Measurements from ENCODE around the gene KLF13. TPM values are rescaled to one million over a fixed set of nuclear protein-coding genes. Genes with fewer than 3 reads are reported as not detected.

KLF13 gene
- total RNA-seq, 3 donors from 2014 or later = 26.3 to 52.2 (median 28.2) TPM

GRCh38 chr15:31402511-31403056, 75.9 kb downstream of the KLF13 start:
- Histone ChIP-seq H3K36me3 (no peaks in the 10 kb centered on the region), H3K4me1 (peaks cover 7 to 13% of the 10 kb centered on the region in 2 donors), H3K27me3 (no peaks in the 10 kb centered on the region), H3K9me3 (no peaks in the 10 kb centered on the region), H3K27ac (peak overlapping the region in 1 of 2 donors; percentile 78), H3K4me3 (no peak overlapping the region)
- DNase-seq (ENCODE audit: low spot score in 2 of 2) = no peak
- TF ChIP-seq POLR2AphosphoS5 (IDR thresholded peaks at IDR 0.05) (no peak), CTCF (IDR thresholded peaks at IDR 0.05) (no peak), POLR2A (IDR thresholded peaks at IDR 0.05) (no peak)
- intact Hi-C loops (cut with DNase I; ENCODE audit: low total_unique reads) = no loop called here

- no peaks in the 10 kb centered on the region for H3K36me3 ChIP-seq
- H3K9me3 ChIP-seq = no peaks in the 10 kb centered on the region
- H3K4me3 ChIP-seq = no peak overlapping the region
- H3K4me1 ChIP-seq = peaks cover 7 to 8% of the 10 kb centered on the region in 2 donors
- no peak for DNase-seq (ENCODE audit: low spot score in 2 of 2)
- intact Hi-C loops (cut with DNase I; ENCODE audit: low total_unique reads) = no loop called here
- H3K27me3 ChIP-seq = no peaks in the 10 kb centered on the region
- TF ChIP-seq CTCF (IDR thresholded peaks at IDR 0.05) (no peak), POLR2A (IDR thresholded peaks at IDR 0.05) (no peak), POLR2AphosphoS5 (IDR thresholded peaks at IDR 0.05) (no peak)
- peak overlapping the region in 1 of 2 donors; percentile 68 for H3K27ac ChIP-seq
Measured at GRCh38 chr15:31403096-31403495, 76.5 kb downstream of the KLF13 start.

GRCh38 chr15:31403606-31404005, 77.0 kb downstream of the KLF13 start:
- H3K27me3 ChIP-seq = no peaks in the 10 kb centered on the region
- peaks cover 2 to 3% of the 10 kb centered on the region in 2 donors for H3K4me1 ChIP-seq
- no peak for DNase-seq (ENCODE audit: low spot score in 2 of 2)
- H3K9me3 ChIP-seq = no peaks in the 10 kb centered on the region
- intact Hi-C loops (cut with DNase I; ENCODE audit: low total_unique reads) = no loop called here
- H3K27ac ChIP-seq = peak overlapping the region in 1 of 2 donors; percentile 68
- TF ChIP-seq POLR2A (IDR thresholded peaks at IDR 0.05) = no peak
- no peak for TF ChIP-seq CTCF (IDR thresholded peaks at IDR 0.05)
- no peak for TF ChIP-seq POLR2AphosphoS5 (IDR thresholded peaks at IDR 0.05)
- no peaks in the 10 kb centered on the region for H3K36me3 ChIP-seq
- no peak overlapping the region for H3K4me3 ChIP-seq

GRCh38 chr15:31404345-31404744, 77.7 kb downstream of the KLF13 start:
- intact Hi-C loops (cut with DNase I; ENCODE audit: low total_unique reads) = no loop called here
- Histone ChIP-seq H3K4me3 (no peak overlapping the region), H3K9me3 (peaks cover 0 to 6% of the 10 kb centered on the region in 2 donors), H3K36me3 (no peaks in the 10 kb centered on the region), H3K27ac (no peak overlapping the region), H3K4me1 (no peaks in the 10 kb centered on the region), H3K27me3 (no peaks in the 10 kb centered on the region)
- no peak for DNase-seq (ENCODE audit: low spot score in 2 of 2)
- TF ChIP-seq POLR2A (IDR thresholded peaks at IDR 0.05) = no peak

- H3K27me3 ChIP-seq = no peaks in the 10 kb centered on the region
- H3K4me1 ChIP-seq = no peaks in the 10 kb centered on the region
- no peak for DNase-seq (ENCODE audit: low spot score in 2 of 2)
- H3K27ac ChIP-seq = no peak overlapping the region
- TF ChIP-seq POLR2AphosphoS5 (IDR thresholded peaks at IDR 0.05) = no peak
- no peak for TF ChIP-seq CTCF (IDR thresholded peaks at IDR 0.05)
- no peak for TF ChIP-seq POLR2A (IDR thresholded peaks at IDR 0.05)
- peaks cover 0 to 8% of the 10 kb centered on the region in 2 donors for H3K9me3 ChIP-seq
- H3K36me3 ChIP-seq = no peaks in the 10 kb centered on the region
- H3K4me3 ChIP-seq = no peak overlapping the region
- intact Hi-C loops (cut with DNase I; ENCODE audit: low total_unique reads) = no loop called here
Measured at GRCh38 chr15:31405200-31405920, 78.7 kb downstream of the KLF13 start.

Measured in breast epithelium (tissue), 4 donors.